ENCODE measurements around the gene FOXA2.

DNA sequence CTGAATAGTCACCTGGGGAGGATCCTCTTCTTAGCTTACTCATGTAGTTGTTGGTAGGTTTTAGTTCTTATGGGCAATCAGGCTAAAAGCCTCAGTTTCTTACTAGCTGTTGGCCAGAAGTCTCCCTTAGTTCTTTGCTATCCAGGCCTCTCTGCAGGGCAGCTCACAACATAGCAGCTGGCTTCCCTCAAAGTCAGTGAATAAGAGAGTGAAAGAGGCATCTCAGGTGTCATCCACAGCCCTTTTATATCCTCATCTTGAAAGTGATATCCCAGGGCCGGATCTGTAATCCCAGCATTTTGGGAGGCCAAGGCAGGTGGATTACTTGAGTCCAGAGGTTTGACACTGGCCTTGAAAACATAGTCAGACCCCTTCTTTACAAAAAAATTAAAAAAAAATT lies 42.1 kb upstream of the FOXA2 start:
- TF ChIP-seq POLR2AphosphoS5 (IDR thresholded peaks at IDR 0.05): no peak
- TF ChIP-seq CTCF (IDR thresholded peaks at IDR 0.05): no peak
- TF ChIP-seq POLR2A (IDR thresholded peaks at IDR 0.05): no peak

Measured in sigmoid colon (tissue), 4 donors.